Measurements from ENCODE around the gene CDK6. TPM values are rescaled to one million over a fixed set of nuclear protein-coding genes. Genes with fewer than 3 reads are reported as not detected.

CDK6 gene
- total and polyA plus RNA-seq, 4 donors, result 1.6 to 66.4 (median 12.1) TPM

GRCh38 chr7:92582948-92583347, 253.4 kb downstream of the CDK6 start:
- Histone ChIP-seq H3K9ac (ENCODE audit: insufficient read depth in 1 of 2, low read length in 2 of 2) (no peak overlapping the region), H3K4me1 (ENCODE audit: control insufficient read depth in 5 of 5, insufficient read depth in 5 of 5, low read length in 5 of 5) (peaks cover 0 to 17% (median 3%) of the 10 kb centered on the region in 5 donors), H3K4me3 (no peak overlapping the region), H3K36me3 (ENCODE audit: control insufficient read depth in 4 of 4, insufficient read depth in 4 of 4, low read length in 4 of 4) (peaks cover 5 to 17% (median 12%) of the 10 kb centered on the region in 4 donors), H3K27me3 (ENCODE audit: control insufficient read depth in 3 of 3, insufficient read depth in 3 of 3, low read length in 2 of 3) (no peaks in the 10 kb centered on the region), H3K27ac (ENCODE audit: low read depth in 1 of 2, low read length in 1 of 2) (no peak overlapping the region), H3K9me3 (ENCODE audit: control insufficient read depth in 4 of 4, insufficient read depth in 3 of 4, low read length in 3 of 4) (no peaks in the 10 kb centered on the region)
- TF ChIP-seq CTCF (IDR thresholded peaks at IDR 0.05; ENCODE audit: control extremely low read depth, extremely low read depth), result no peak
- ATAC-seq (ENCODE audit: insufficient read depth, low FRiP score), result no peak
- no peak for DNase-seq
- WGBS, 2 donors, result 96 to 100% methylated on average over 1 of the region's 1 CpG

- no peaks in the 10 kb centered on the region for H3K4me1 ChIP-seq (ENCODE audit: control insufficient read depth in 5 of 5, insufficient read depth in 5 of 5, low read length in 5 of 5)
- no peak overlapping the region for H3K9ac ChIP-seq (ENCODE audit: insufficient read depth in 1 of 2, low read length in 2 of 2)
- H3K4me3 ChIP-seq, result no peak overlapping the region
- no peaks in the 10 kb centered on the region for H3K9me3 ChIP-seq (ENCODE audit: control insufficient read depth in 4 of 4, insufficient read depth in 3 of 4, low read length in 3 of 4)
- WGBS, 2 donors, result 94% methylated on average over 3 of the region's 3 CpGs
- DNase-seq (no peak), ATAC-seq (ENCODE audit: insufficient read depth, low FRiP score) (no peak)
- H3K27ac ChIP-seq (ENCODE audit: low read depth in 1 of 2, low read length in 1 of 2), result no peak overlapping the region
- TF ChIP-seq CTCF (IDR thresholded peaks at IDR 0.05; ENCODE audit: control extremely low read depth, extremely low read depth), result no peak
- H3K27me3 ChIP-seq (ENCODE audit: control insufficient read depth in 3 of 3, insufficient read depth in 3 of 3, low read length in 2 of 3), result no peaks in the 10 kb centered on the region
- H3K36me3 ChIP-seq (ENCODE audit: control insufficient read depth in 4 of 4, insufficient read depth in 4 of 4, low read length in 4 of 4), result peaks cover 11 to 37% (median 30%) of the 10 kb centered on the region in 4 donors
Measured at GRCh38 chr7:92576296-92576695, 260.1 kb downstream of the CDK6 start.

GRCh38 chr7:92569137-92569536, 267.2 kb downstream of the CDK6 start:
- Histone ChIP-seq H3K9me3 (ENCODE audit: control insufficient read depth in 4 of 4, insufficient read depth in 3 of 4, low read length in 3 of 4) (no peaks in the 10 kb centered on the region), H3K9ac (ENCODE audit: insufficient read depth in 1 of 2, low read length in 2 of 2) (no peak overlapping the region), H3K27ac (ENCODE audit: low read depth in 1 of 2, low read length in 1 of 2) (no peak overlapping the region), H3K36me3 (ENCODE audit: control insufficient read depth in 4 of 4, insufficient read depth in 4 of 4, low read length in 4 of 4) (peaks cover 10 to 31% (median 22%) of the 10 kb centered on the region in 4 donors), H3K27me3 (ENCODE audit: control insufficient read depth in 3 of 3, insufficient read depth in 3 of 3, low read length in 2 of 3) (no peaks in the 10 kb centered on the region), H3K4me3 (no peak overlapping the region), H3K4me1 (ENCODE audit: control insufficient read depth in 5 of 5, insufficient read depth in 5 of 5, low read length in 5 of 5) (no peaks in the 10 kb centered on the region)
- ATAC-seq (ENCODE audit: insufficient read depth, low FRiP score) (no peak), DNase-seq (peak in 1 of 3 donors; percentile 15)
- 47 to 66% methylated on average over 4 of the region's 4 CpGs for WGBS, 2 donors
- TF ChIP-seq CTCF (IDR thresholded peaks at IDR 0.05; ENCODE audit: control extremely low read depth, extremely low read depth), result no peak

GRCh38 chr7:92567460-92567859, 268.9 kb downstream of the CDK6 start:
- DNase-seq (no peak), ATAC-seq (ENCODE audit: insufficient read depth, low FRiP score) (no peak)
- Histone ChIP-seq H3K4me1 (ENCODE audit: control insufficient read depth in 5 of 5, insufficient read depth in 5 of 5, low read length in 5 of 5) (no peaks in the 10 kb centered on the region), H3K4me3 (no peak overlapping the region), H3K36me3 (ENCODE audit: control insufficient read depth in 4 of 4, insufficient read depth in 4 of 4, low read length in 4 of 4) (peaks cover 10 to 40% (median 27%) of the 10 kb centered on the region in 4 donors), H3K9me3 (ENCODE audit: control insufficient read depth in 4 of 4, insufficient read depth in 3 of 4, low read length in 3 of 4) (no peaks in the 10 kb centered on the region), H3K9ac (ENCODE audit: insufficient read depth in 1 of 2, low read length in 2 of 2) (no peak overlapping the region), H3K27ac (ENCODE audit: low read depth in 1 of 2, low read length in 1 of 2) (no peak overlapping the region), H3K27me3 (ENCODE audit: control insufficient read depth in 3 of 3, insufficient read depth in 3 of 3, low read length in 2 of 3) (no peaks in the 10 kb centered on the region)
- 91 to 97% methylated on average over 6 of the region's 6 CpGs for WGBS, 2 donors
- TF ChIP-seq CTCF (IDR thresholded peaks at IDR 0.05; ENCODE audit: control extremely low read depth, extremely low read depth), result no peak

All from lung (tissue), 12 donors.